Activated T-cell treated with anti-CD3 and anti-CD28 coated beads, Interleukin-2, amount 50 U/mL, for 24 hours (primary cell): ENCODE results near the gene PROB1.
A peak's percentile ranks its signal among the peaks of the same experiment; 100 is the strongest.

ENCODE experiments used
- DNase-seq: peaks from one replicate; pipeline ENCODE4 v3.0.0-alpha.2; 2020
- H3K27ac Mint-ChIP-seq: 2 replicates; pipeline ENCODE4 v1.8.0; 2020; ENCODE audit warnings: mild to moderate bottlenecking, mixed read lengths
- H3K27me3 Mint-ChIP-seq: 2 replicates; pipeline ENCODE4 v1.8.0; 2020; ENCODE audit warnings: mixed read lengths
- H3K36me3 Mint-ChIP-seq: 2 replicates; pipeline ENCODE4 v1.8.0; 2020; ENCODE audit warnings: low read depth, mixed read lengths
- H3K4me1 Mint-ChIP-seq: 2 replicates; pipeline ENCODE4 v1.8.0; 2020; ENCODE audit warnings: low read depth, mixed read lengths
- H3K4me3 Mint-ChIP-seq: 2 replicates; pipeline ENCODE4 v1.8.0; 2020; ENCODE audit warnings: mild to moderate bottlenecking, moderate library complexity, mixed read lengths
- H3K9me3 Mint-ChIP-seq: 2 replicates; pipeline ENCODE4 v1.8.0; 2020; ENCODE audit warnings: mixed read lengths

PROB1 gene

DNA sequence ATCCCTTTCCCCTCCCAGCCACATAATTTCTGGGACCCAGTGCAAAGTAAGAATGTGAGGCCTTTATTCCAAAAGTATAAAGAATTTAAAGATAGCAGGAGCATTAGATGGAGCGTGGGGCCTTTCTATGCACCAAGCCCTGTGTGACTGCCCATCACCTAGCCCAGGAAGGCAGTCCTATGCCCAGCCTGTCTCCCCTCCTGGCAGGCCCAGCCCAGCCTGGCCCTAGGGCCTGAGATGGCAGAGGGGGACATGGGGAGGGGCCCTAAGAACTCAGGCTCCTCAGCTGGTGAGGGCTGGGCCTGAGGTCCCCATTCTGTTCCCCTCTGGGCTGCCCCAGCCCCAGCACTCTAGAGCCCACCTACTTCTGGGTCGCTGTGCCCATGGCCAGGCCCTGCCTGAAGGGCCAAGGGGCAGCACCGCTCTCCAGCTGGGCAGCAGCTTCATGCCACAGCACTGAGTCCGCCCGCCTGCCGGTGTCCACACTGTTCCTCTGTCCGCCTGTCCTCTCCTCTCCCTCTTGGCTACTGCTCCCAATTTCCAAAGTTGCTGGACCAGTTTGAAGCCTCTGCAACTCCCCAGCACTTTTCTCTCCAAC is 10.8 kb downstream of the PROB1 start:
- Mint-ChIP-seq H3K27ac (peak overlapping the region; percentile 77), H3K9me3 (no peaks in the 10 kb centered on the region), H3K27me3 (no peaks in the 10 kb centered on the region), H3K4me3 (no peak overlapping the region), H3K4me1 (peaks cover 28% of the 10 kb centered on the region), H3K36me3 (no peaks in the 10 kb centered on the region)
- DNase-seq, result no peak

DNA sequence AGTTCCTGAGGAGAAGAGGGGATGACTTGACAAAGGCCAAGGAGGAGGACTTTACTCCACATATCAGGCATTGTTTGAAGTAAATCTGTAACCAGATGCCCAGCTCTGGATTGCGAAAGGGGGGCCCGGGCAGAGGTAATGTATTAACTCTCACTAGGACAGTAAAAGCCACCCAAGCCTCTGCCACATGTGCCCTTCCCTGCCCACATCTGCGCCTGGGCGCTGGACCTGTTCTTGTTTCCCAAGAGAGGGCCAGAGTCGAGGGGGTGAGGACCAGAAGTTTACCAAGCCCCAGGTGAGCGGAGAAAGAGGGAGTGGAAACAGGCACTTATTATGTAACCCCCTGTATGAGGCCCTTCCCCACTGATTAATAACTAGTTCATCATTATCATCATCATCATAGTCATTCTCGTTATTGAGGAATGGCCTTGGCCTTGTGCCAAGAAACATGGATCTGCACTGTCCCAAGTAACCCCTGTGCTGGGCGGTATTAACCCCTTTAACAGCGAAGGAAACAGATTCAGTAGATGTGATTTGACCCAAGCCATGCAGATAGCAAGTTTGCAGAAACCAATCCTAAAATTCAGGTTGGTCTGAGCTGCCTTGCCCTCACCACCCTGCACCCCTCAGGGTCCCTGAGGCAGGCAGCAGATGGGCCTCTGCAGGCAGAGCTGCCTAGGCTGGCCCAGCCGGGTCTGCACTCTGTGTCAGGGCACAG is 11.5 kb downstream of the PROB1 start, which contains the start of gene SLC23A1:
SLC23A1 (minus strand) TSS at position 23 of the 718 bp plus-strand sequence. CDS start 44 bp downstream, outside the sequence.
- peaks cover 26% of the 10 kb centered on the region for H3K4me1 Mint-ChIP-seq
- DNase-seq, result no peak
- no peak within 1 kb of the TSS for H3K4me3 Mint-ChIP-seq
- H3K27ac Mint-ChIP-seq, result no peak within 1 kb of the TSS
- no peaks in the 10 kb centered on the region for H3K36me3 Mint-ChIP-seq
- no peaks in the 10 kb centered on the region for H3K27me3 Mint-ChIP-seq
- no peaks in the 10 kb centered on the region for H3K9me3 Mint-ChIP-seq

DNA sequence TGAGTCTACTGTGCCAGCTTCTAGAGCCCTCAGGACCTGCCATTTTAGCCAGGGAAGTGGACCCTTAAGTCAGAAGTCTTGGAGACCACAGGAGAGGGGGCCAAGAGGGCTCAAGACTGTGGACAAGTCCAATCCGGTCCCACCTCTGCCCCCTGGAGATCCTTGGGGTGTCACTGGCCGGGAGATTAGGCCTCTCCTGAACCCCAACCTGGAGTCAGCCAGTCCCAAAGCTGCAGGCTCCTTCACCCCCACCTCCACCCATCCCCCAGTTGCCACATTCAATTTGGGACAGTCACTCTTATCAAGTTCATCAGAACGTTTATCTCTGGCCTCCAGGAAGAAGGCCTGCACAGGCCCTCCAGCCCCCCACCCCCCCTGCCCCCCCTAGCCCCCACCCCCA is 12.1 kb downstream of the PROB1 start:
- H3K36me3 Mint-ChIP-seq, result no peaks in the 10 kb centered on the region
- H3K27ac Mint-ChIP-seq, result no peak overlapping the region
- no peak for DNase-seq
- H3K4me3 Mint-ChIP-seq, result no peak overlapping the region
- H3K27me3 Mint-ChIP-seq, result no peaks in the 10 kb centered on the region
- H3K9me3 Mint-ChIP-seq, result no peaks in the 10 kb centered on the region
- H3K4me1 Mint-ChIP-seq, result peaks cover 26% of the 10 kb centered on the region

DNA sequence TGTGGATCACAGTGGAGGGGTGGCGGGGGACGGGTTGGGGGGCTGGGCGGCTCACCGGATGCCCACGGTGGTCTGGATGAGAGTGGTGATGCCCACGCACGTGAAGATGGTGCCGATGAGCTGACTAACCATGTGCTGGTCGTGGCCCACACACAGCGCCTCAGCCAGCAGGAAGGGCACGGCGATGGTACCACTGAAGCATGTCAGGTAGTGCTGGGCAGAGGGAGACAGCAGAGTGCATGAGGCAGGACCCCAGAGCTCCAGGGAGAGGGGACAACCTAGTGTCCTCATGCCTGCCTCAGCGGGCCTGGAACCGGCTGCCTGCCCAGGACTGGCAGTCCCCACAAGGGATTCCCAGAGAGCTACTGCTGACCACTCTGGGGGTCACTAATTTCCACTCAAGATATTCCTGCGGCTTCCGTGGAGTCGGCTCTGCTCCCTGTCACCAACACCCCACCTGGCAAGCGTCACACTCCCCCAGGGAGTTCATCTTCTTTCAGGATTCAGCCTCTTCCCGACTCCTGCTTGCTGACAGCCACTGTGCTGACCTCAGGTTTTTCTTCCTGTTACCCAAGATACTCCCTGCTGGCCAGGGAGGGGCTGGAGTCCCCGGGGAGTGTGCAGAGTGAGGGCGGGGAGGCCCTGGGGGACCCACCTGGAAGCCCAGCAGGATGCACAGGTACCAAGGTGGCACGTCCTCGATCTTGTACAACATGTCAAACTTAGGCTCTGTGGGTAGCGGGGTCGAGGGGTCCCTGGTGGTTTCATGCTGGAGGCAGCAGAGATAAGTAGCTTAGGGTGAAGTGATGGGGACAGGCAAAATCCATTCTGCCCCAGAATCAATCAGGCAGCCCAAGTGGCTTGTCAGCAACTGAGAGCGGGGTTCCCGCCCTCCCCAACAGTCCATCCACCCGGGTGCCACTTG is 12.8 kb downstream of the PROB1 start:
- no peak overlapping the region for H3K27ac Mint-ChIP-seq
- H3K4me1 Mint-ChIP-seq, result peaks cover 26% of the 10 kb centered on the region
- no peaks in the 10 kb centered on the region for H3K36me3 Mint-ChIP-seq

DNA sequence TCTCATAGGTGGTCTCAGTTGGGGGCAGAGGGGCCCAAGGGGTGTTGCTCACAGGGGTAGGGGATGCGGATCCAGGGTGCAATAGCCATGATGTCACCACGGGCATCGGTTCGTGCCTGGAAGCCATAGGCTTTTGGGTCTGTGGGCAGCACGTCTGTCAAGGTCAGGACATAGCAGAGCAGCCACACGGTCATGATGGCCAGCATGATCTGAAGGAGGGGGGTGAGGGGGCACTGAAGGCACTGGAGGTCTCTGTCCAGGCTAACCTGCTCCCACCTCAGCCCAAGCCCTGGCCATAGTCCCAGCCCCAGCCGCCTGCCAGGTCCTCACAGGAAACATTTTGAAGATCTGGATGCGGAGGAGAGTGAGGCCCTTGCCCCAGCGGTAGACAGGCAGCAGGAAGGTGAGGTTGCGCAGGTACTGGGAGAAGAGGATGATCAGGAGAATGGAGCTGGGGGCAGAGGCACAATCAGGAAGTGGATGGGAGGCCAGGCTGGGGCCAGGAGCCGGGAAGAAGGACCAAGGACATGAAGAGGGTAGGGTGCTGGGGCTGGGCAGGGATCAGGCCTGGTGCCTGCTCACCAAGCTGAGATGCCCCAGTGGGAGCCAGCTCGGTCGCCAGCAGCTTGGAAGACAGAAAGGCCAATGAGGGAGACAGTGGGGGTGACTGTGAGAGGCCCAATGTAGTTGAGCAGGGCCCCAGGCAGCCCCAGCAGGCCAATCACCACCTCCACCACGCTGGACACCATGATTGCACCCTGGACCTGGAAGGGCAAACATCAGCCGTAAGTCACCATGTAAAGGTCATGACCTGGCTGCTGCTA is 15.1 kb downstream of the PROB1 start:
- Mint-ChIP-seq H3K27ac (no peak overlapping the region), H3K4me3 (no peak overlapping the region), H3K4me1 (peaks cover 7% of the 10 kb centered on the region), H3K36me3 (peaks cover 2% of the 10 kb centered on the region), H3K27me3 (no peaks in the 10 kb centered on the region), H3K9me3 (no peaks in the 10 kb centered on the region)
- DNase-seq, result no peak

More for the DNA sequence above, 12.8 kb downstream of the PROB1 start:
- no peak overlapping the region for H3K4me3 Mint-ChIP-seq
- no peaks in the 10 kb centered on the region for H3K27me3 Mint-ChIP-seq
- no peaks in the 10 kb centered on the region for H3K9me3 Mint-ChIP-seq
- DNase-seq, result no peak

DNA sequence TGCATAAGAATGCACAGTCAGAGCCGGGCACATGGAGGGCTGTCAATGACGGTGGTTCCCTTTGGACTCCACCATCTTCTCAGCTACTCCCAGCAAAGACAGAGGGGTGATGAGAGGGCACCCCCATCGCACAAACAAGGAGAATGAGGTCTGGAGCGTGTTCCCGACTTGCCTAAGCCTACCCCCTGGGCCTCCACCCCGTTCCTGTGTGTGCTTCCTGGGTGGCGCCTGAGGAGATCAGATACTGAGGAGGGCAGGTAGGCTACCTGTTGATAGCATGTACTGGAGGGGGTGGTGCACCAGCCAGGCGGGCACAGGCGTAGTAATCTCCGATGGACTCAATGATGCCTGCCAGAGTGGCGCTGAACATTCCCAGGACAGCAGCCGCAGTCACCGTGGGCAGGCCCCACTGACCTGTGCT is 16.0 kb downstream of the PROB1 start:
- DNase-seq, result no peak
- no peaks in the 10 kb centered on the region for H3K4me1 Mint-ChIP-seq
- no peak overlapping the region for H3K4me3 Mint-ChIP-seq
- no peaks in the 10 kb centered on the region for H3K27me3 Mint-ChIP-seq
- H3K27ac Mint-ChIP-seq, result no peak overlapping the region
- no peaks in the 10 kb centered on the region for H3K9me3 Mint-ChIP-seq
- peaks cover 3% of the 10 kb centered on the region for H3K36me3 Mint-ChIP-seq

DNA sequence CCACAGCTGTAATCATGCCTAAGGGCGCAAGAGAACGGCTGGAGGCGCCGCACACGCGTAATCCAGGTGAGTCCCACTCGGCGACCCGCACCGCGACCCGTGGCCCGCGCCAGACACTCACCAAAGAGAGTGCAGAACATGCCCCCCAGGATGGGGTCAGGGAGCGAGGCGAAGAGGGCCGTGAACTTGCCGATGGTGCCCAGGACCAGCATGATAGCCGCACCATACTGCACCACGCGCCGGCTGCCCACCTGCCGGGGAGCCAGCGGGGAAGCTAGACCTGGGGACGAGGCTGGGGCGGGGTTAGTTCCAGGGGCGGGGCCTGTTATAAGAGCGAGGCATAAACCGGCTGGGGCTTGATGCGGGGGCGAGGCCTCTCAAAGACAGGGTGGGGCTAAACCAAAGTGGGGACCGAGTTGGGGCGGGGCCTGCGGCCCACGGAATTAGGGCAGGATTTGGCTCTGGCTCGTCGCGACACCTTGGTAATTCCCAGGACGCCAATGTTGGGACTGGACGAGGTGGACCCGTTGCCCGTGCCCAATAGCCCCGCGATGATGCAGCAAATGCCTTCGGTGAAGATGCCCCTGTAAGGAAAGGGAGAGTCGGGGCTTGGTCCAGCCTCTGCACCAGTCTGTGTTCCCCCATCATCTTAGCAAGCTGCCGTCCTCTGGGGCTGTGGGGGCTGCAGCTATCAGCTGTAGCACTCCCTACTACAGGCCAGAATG is 16.6 kb downstream of the PROB1 start:
- peaks cover 8% of the 10 kb centered on the region for H3K36me3 Mint-ChIP-seq
- no peaks in the 10 kb centered on the region for H3K27me3 Mint-ChIP-seq
- H3K4me1 Mint-ChIP-seq, result no peaks in the 10 kb centered on the region
- no peaks in the 10 kb centered on the region for H3K9me3 Mint-ChIP-seq
- DNase-seq, result peak; percentile 22
- no peak overlapping the region for H3K27ac Mint-ChIP-seq
- H3K4me3 Mint-ChIP-seq, result no peak overlapping the region

DNA sequence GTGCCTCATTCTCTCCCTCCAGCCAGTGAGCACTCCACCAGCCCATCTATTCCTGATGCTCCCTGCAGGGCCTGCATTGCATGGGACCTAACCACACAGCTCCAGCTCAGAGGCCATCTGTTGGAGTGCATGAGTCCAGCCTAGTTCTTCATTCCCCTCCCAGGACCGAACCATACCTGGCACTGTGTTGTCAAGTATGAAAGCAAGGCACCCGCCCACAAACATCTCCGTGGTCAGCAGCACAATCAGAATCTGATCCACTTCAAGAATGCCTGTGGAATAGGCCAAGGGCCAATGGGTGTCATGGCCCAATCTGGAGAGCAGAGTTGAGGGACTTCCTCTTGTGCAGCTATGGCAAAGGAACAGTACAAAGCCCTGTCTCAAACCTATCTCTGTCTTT is 17.7 kb downstream of the PROB1 start:
- H3K27me3 Mint-ChIP-seq, result no peaks in the 10 kb centered on the region
- H3K36me3 Mint-ChIP-seq, result peaks cover 13% of the 10 kb centered on the region
- no peak overlapping the region for H3K27ac Mint-ChIP-seq
- peak; percentile 16 for DNase-seq
- no peaks in the 10 kb centered on the region for H3K9me3 Mint-ChIP-seq
- no peak overlapping the region for H3K4me3 Mint-ChIP-seq
- H3K4me1 Mint-ChIP-seq, result peaks cover under 1% of the 10 kb centered on the region

DNA sequence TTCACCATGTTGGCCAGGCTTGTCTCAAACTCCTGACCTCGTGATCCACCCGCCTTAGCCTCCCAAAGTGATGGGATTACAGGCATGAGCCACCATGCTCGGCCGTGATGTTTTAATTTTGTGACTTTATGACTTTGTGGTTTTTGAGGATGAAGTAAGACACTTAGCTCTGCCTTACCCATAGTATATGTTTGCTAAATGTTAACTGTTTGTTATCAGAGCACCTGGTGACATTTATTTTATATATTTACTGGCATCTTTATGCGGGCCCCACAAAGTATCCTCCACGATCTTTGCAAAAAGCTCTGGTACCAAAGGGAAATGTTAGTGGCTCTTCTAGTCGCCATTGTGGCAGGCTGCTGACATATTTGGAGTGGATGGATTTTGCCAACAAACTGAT is 18.5 kb downstream of the PROB1 start:
- Mint-ChIP-seq H3K4me1 (peaks cover 9% of the 10 kb centered on the region), H3K4me3 (no peak overlapping the region), H3K27ac (no peak overlapping the region), H3K9me3 (no peaks in the 10 kb centered on the region), H3K36me3 (peaks cover 18% of the 10 kb centered on the region), H3K27me3 (no peaks in the 10 kb centered on the region)
- no peak for DNase-seq

DNA sequence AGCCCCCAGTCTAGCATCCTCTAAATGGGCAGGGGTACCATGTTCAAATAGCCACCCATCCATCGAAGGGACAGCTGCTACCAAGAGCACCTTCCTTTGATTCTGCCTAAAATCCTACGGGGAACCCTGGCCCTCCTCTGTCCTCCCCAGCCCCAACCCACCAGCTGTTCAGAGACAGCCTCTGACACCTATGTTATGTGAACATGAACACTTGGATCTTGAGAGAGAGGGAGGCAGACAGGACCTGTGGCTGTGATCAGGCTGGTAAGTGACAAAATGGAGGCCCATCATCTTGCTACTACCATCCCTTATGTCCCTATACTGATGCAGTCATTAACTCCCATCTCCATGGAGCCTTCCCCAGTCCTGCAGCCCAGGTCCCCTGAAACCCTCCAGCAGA is 20.0 kb downstream of the PROB1 start:
- peak; percentile 12 for DNase-seq
- H3K27ac Mint-ChIP-seq, result no peak overlapping the region
- no peak overlapping the region for H3K4me3 Mint-ChIP-seq
- H3K36me3 Mint-ChIP-seq, result peaks cover 24% of the 10 kb centered on the region
- H3K9me3 Mint-ChIP-seq, result no peaks in the 10 kb centered on the region
- H3K27me3 Mint-ChIP-seq, result no peaks in the 10 kb centered on the region
- H3K4me1 Mint-ChIP-seq, result peaks cover 12% of the 10 kb centered on the region

DNA sequence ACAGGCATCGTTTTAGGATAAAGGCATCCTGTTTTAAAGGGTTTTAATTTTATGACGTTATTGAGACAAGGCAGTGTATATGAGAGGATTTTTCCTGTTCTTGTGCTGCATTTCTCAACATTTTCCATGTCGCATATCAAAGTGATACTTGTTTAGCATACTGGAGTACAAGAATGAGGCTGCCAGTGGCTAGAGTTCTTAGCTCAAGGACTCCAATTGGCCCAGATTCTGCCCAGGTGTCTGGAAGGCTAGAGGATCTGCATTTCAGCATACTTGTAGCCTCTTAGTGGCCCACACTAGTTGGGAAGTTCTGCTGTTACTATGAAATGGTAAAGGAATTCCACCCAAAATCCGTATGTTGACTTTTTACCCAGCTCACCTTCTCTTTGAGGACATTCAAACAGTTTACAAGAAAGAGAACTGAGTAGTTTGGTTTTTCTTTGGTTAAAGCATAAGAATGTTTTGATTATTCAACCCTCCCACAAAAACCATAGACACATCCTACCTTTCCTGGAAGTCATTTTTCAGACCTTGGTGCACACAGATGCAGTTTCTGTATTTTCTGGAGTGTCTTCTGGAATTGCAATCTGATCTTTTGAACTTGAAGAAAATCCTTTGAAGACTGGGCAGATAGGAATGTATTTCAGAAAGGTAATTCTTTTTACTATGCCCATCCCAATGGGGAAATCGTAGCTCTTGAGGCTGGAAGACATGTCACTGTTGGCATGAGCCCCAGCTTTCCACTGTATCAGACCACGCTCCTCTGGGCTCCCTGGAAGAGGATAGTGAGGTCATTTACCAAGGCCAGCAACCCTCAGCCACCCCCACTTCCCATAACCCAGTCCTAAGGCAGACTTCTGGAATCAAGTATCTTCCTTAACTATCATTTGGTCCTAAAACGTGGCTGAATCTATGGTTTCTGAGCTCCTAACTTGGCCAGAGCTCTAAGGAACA is 23.1 kb downstream of the PROB1 start:
- Mint-ChIP-seq H3K4me3 (no peak overlapping the region), H3K9me3 (no peaks in the 10 kb centered on the region), H3K4me1 (peaks cover 12% of the 10 kb centered on the region)

DNA sequence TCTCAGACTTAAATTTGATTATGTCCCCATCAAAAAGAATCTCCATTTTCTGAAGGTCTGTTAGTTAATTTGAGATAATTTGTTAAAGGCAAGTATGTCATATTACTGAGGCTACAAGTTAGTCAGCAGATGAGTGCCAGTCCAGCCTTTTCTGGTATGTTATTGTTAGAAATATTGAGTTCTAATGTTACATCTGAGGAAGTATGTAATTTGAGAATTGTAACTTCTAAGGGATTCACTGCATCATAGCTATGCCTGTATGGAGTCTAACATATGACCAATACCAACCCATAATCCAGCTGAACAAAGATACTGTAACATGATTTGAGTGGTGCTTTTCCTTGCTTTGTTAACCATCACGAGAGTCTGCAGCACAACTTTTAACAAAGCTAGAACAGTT is 25.7 kb downstream of the PROB1 start:
- Mint-ChIP-seq H3K4me3 (no peak overlapping the region), H3K4me1 (peaks cover 14% of the 10 kb centered on the region), H3K36me3 (peaks cover 69% of the 10 kb centered on the region), H3K27me3 (no peaks in the 10 kb centered on the region), H3K27ac (peak overlapping the region; percentile 14), H3K9me3 (no peaks in the 10 kb centered on the region)
- DNase-seq, result no peak

More for the DNA sequence above, 23.1 kb downstream of the PROB1 start:
- Mint-ChIP-seq H3K36me3 (peaks cover 49% of the 10 kb centered on the region), H3K27ac (peak overlapping the region; percentile 31), H3K27me3 (no peaks in the 10 kb centered on the region)
- DNase-seq, result no peak

DNA sequence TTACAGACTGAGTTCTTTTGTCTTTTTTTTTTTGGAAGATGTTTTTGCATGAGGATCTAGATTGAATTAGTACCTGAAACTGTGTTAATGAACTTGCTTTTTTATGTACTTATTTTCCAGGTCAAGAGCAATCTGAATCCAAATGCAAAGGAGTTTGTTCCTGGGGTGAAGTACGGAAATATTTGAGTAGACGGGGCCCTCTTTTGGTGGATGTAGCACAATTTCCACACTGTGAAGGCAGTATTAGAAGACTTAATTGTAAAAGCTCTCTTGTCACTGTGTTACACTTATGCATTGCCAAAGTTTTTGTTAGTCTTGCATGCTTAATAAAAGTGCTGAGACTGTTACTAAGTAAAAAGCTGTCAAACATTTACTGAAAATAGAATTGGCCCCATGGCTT is 26.3 kb downstream of the PROB1 start:
- Mint-ChIP-seq H3K4me3 (no peak overlapping the region), H3K4me1 (peaks cover 19% of the 10 kb centered on the region), H3K27ac (no peak overlapping the region), H3K9me3 (no peaks in the 10 kb centered on the region), H3K36me3 (peaks cover 72% of the 10 kb centered on the region), H3K27me3 (no peaks in the 10 kb centered on the region)
- no peak for DNase-seq
